Liver (tissue), 9 donors: ENCODE results near the gene CRIP1. TPM values are rescaled to one million over a fixed set of nuclear protein-coding genes. Genes with fewer than 3 reads are reported as not detected.

Experiments used
- DNase-seq: peaks from one replicate; pipeline ENCODE4 v3.0.0-alpha.2; 2017; ENCODE audit warnings: low spot score
- H3K27ac ChIP-seq, 2 donors: one replicate each; pipeline ENCODE4 v1.7.0; 2013; ENCODE audit warnings: inconsistent platforms in 2 of 2, low read length in 2 of 2, control low read depth in 1 of 2, low read depth in 1 of 2, mild to moderate bottlenecking in 1 of 2
- H3K27me3 ChIP-seq, 4 donors: one replicate each; pipeline versions ENCODE4 v1.6.1 to v1.7.0; 2013; ENCODE audit warnings: low read length in 3 of 4, inconsistent platforms in 1 of 4, mild to moderate bottlenecking in 1 of 4, moderate library complexity in 1 of 4; ENCODE audit not compliant: control insufficient read depth in 4 of 4, insufficient read depth in 4 of 4
- H3K36me3 ChIP-seq, 4 donors: one replicate each; pipeline versions ENCODE4 v1.6.1 to v1.7.0; 2013; ENCODE audit warnings: low read length in 3 of 4, mild to moderate bottlenecking in 3 of 4, low read depth in 1 of 4, moderate library complexity in 1 of 4; ENCODE audit not compliant: control insufficient read depth in 4 of 4, insufficient read depth in 3 of 4
- H3K4me1 ChIP-seq, 4 donors: one replicate each; pipeline versions ENCODE4 v1.6.1 to v1.7.0; 2013; ENCODE audit warnings: low read length in 3 of 4, mild to moderate bottlenecking in 3 of 4, moderate library complexity in 1 of 4; ENCODE audit not compliant: control insufficient read depth in 4 of 4, insufficient read depth in 4 of 4
- H3K4me3 ChIP-seq, 3 donors: one replicate each; pipeline versions ENCODE4 v1.6.1 to v1.7.0; 2013; ENCODE audit warnings: low read length in 3 of 3, control low read depth in 1 of 3, low read depth in 1 of 3, mild to moderate bottlenecking in 1 of 3
- H3K9ac ChIP-seq, 2 donors: one replicate each; pipeline ENCODE4 v1.7.0; 2013; ENCODE audit warnings: low read length in 2 of 2, mild to moderate bottlenecking in 2 of 2, moderate library complexity in 2 of 2, control low read depth in 1 of 2, low read depth in 1 of 2
- H3K9me3 ChIP-seq, 4 donors: one replicate each; pipeline versions ENCODE4 v1.6.1 to v1.7.0; 2013; ENCODE audit warnings: low read length in 3 of 4; ENCODE audit not compliant: control insufficient read depth in 4 of 4
- FOXA2 ChIP-seq: IDR thresholded peaks from 2 replicates; pipeline ENCODE4 v1.6.1; 2016; ENCODE audit warnings: antibody characterized with exemption
- GABPA ChIP-seq, 2 donors: IDR thresholded peaks in 1 of 2; conservative IDR thresholded peaks in 1 of 2; 2 replicates each; pipeline ENCODE4 v1.6.1; 2016; ENCODE audit warnings: antibody characterized with exemption in 2 of 2, mild to moderate bottlenecking in 1 of 2, moderate library complexity in 1 of 2
- HNF4A ChIP-seq, 2 donors: conservative IDR thresholded peaks; 2 replicates each; pipeline ENCODE4 v1.6.1; 2016; ENCODE audit warnings: antibody characterized with exemption in 2 of 2, mild to moderate bottlenecking in 2 of 2
- HNF4G ChIP-seq: IDR thresholded peaks from 2 replicates; pipeline ENCODE4 v1.6.1; 2016; ENCODE audit warnings: antibody characterized with exemption
- NR2F2 ChIP-seq: IDR thresholded peaks from 2 replicates; pipeline ENCODE4 v1.6.1; 2016; ENCODE audit warnings: antibody characterized with exemption
- RAD21 ChIP-seq, 2 donors: IDR thresholded peaks; 2 replicates each; pipeline ENCODE4 v1.6.1; 2016; ENCODE audit warnings: antibody characterized with exemption in 2 of 2, mild to moderate bottlenecking in 2 of 2
- RXRA ChIP-seq, 2 donors: IDR thresholded peaks; 2 replicates each; pipeline ENCODE4 v1.6.1; 2017 to 2018; ENCODE audit warnings: antibody characterized with exemption in 2 of 2, mild to moderate bottlenecking in 1 of 2
- SP1 ChIP-seq: IDR thresholded peaks from 2 replicates; pipeline ENCODE4 v1.6.1; 2018; ENCODE audit warnings: antibody characterized with exemption, mild to moderate bottlenecking
- TAF1 ChIP-seq: conservative IDR thresholded peaks from 2 replicates; pipeline ENCODE4 v1.6.1; 2016; ENCODE audit warnings: antibody characterized with exemption, mild to moderate bottlenecking
- YY1 ChIP-seq: IDR thresholded peaks from 2 replicates; pipeline ENCODE4 v1.6.1; 2016; ENCODE audit warnings: antibody characterized with exemption, mild to moderate bottlenecking
- WGBS: extraction: QIAGEN DNeasy Blood & Tissue Kit; methylation state at CpG from one replicate; pipeline ENCODE4 v1.1.7; 2013; 5-methylcytosine and 5-hydroxymethylcytosine counted together
- polyA plus RNA-seq, 2 donors: library from polyadenylated mRNA; stranded (reverse) in 1 of 2; unstranded in 1 of 2; fragments of 200-250 nt in 1 of 2; fragments of >200 nt in 1 of 2; fragmentation: Nextera tagmentation in 1 of 2; extraction: Ambion mirVana in 1 of 2; gene quantifications; one replicate each; pipeline versions ENCODE4 v1.2.1 to v1.2.3, GENCODE V29; 2013 to 2015
- total RNA-seq, 2 donors: library from RNA; depleted of rRNA; stranded (reverse); fragments of >200 nt; gene quantifications; one replicate each; pipeline ENCODE4 v1.2.3, GENCODE V29; 2014
- TF ChIP-seq, protein P1 (sequence below): IDR thresholded peaks from 2 replicates; pipeline ENCODE4 v1.6.1; 2016; ENCODE audit warnings: antibody characterized with exemption
- TF ChIP-seq, protein P2 (sequence below): IDR thresholded peaks from 2 replicates; pipeline ENCODE4 v1.6.1; 2016; ENCODE audit warnings: antibody characterized with exemption
- TF ChIP-seq, protein P3 (sequence below): IDR thresholded peaks from 2 replicates; pipeline ENCODE4 v1.6.1; 2016; ENCODE audit warnings: antibody characterized with exemption, mild to moderate bottlenecking
- TF ChIP-seq, protein P4 (sequence below): fragments of 150-350 bp; IDR thresholded peaks from 2 replicates; pipeline ENCODE4 v1.5.1; 2017; ENCODE audit warnings: improper control_type of control experiment, low read depth, low read length; ENCODE audit not compliant: missing input control
- TF ChIP-seq, protein P5 (sequence below): IDR thresholded peaks from 2 replicates; pipeline ENCODE4 v1.6.1; 2016; ENCODE audit warnings: antibody characterized with exemption
- donor health status: healthy.
- donor health status: healthy.
- donor health status: healthy.
- donor health status: healthy.
- donor health status: healthy.

Gene CRIP1
- total and polyA plus RNA-seq, 4 donors = 1.4 to 11.4 (median 3.9) TPM

DNA sequence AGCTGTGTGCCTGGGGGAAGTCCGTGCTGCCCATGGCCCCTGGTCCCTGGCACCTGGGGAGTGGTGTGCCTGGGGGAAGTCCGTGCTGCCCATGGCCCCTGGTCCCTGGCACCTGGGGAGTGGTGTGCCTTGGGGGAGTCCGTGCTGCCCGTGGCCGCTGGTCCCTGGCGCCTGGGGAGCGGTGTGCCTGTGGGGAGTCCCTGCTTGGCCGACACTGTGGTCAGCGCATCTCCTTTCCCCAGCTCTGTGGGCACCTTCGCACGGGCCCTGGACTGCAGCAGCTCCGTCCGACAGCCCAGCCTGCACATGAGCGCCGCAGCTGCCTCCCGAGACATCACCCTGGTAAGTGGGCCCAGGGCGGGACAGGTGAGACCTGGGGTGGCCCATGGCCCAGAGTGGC, 26.6 kb upstream of the CRIP1 start:
- no peaks in the 10 kb centered on the region for H3K4me1 ChIP-seq
- H3K27ac ChIP-seq = no peak overlapping the region
- H3K9me3 ChIP-seq = no peaks in the 10 kb centered on the region
- H3K9ac ChIP-seq = no peak overlapping the region
- H3K4me3 ChIP-seq = no peak overlapping the region
- DNase-seq = no peak
- no peaks in the 10 kb centered on the region for H3K27me3 ChIP-seq
- peaks cover 8 to 58% (median 29%) of the 10 kb centered on the region in 4 donors for H3K36me3 ChIP-seq
- 97% methylated on average over 17 of the region's 17 CpGs for WGBS
- TF ChIP-seq, protein P1, sequence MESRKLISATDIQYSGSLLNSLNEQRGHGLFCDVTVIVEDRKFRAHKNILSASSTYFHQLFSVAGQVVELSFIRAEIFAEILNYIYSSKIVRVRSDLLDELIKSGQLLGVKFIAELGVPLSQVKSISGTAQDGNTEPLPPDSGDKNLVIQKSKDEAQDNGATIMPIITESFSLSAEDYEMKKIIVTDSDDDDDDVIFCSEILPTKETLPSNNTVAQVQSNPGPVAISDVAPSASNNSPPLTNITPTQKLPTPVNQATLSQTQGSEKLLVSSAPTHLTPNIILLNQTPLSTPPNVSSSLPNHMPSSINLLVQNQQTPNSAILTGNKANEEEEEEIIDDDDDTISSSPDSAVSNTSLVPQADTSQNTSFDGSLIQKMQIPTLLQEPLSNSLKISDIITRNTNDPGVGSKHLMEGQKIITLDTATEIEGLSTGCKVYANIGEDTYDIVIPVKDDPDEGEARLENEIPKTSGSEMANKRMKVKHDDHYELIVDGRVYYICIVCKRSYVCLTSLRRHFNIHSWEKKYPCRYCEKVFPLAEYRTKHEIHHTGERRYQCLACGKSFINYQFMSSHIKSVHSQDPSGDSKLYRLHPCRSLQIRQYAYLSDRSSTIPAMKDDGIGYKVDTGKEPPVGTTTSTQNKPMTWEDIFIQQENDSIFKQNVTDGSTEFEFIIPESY = no peak
- TF ChIP-seq, protein P2, sequence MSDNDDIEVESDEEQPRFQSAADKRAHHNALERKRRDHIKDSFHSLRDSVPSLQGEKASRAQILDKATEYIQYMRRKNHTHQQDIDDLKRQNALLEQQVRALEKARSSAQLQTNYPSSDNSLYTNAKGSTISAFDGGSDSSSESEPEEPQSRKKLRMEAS = no peak
- TF ChIP-seq TAF1 = no peak
- TF ChIP-seq, protein P3, sequence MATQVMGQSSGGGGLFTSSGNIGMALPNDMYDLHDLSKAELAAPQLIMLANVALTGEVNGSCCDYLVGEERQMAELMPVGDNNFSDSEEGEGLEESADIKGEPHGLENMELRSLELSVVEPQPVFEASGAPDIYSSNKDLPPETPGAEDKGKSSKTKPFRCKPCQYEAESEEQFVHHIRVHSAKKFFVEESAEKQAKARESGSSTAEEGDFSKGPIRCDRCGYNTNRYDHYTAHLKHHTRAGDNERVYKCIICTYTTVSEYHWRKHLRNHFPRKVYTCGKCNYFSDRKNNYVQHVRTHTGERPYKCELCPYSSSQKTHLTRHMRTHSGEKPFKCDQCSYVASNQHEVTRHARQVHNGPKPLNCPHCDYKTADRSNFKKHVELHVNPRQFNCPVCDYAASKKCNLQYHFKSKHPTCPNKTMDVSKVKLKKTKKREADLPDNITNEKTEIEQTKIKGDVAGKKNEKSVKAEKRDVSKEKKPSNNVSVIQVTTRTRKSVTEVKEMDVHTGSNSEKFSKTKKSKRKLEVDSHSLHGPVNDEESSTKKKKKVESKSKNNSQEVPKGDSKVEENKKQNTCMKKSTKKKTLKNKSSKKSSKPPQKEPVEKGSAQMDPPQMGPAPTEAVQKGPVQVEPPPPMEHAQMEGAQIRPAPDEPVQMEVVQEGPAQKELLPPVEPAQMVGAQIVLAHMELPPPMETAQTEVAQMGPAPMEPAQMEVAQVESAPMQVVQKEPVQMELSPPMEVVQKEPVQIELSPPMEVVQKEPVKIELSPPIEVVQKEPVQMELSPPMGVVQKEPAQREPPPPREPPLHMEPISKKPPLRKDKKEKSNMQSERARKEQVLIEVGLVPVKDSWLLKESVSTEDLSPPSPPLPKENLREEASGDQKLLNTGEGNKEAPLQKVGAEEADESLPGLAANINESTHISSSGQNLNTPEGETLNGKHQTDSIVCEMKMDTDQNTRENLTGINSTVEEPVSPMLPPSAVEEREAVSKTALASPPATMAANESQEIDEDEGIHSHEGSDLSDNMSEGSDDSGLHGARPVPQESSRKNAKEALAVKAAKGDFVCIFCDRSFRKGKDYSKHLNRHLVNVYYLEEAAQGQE = no peak
- no peak for TF ChIP-seq RAD21 (IDR thresholded peaks at IDR 0.05)
- TF ChIP-seq NR2F2 = no peak
- TF ChIP-seq, protein P4, sequence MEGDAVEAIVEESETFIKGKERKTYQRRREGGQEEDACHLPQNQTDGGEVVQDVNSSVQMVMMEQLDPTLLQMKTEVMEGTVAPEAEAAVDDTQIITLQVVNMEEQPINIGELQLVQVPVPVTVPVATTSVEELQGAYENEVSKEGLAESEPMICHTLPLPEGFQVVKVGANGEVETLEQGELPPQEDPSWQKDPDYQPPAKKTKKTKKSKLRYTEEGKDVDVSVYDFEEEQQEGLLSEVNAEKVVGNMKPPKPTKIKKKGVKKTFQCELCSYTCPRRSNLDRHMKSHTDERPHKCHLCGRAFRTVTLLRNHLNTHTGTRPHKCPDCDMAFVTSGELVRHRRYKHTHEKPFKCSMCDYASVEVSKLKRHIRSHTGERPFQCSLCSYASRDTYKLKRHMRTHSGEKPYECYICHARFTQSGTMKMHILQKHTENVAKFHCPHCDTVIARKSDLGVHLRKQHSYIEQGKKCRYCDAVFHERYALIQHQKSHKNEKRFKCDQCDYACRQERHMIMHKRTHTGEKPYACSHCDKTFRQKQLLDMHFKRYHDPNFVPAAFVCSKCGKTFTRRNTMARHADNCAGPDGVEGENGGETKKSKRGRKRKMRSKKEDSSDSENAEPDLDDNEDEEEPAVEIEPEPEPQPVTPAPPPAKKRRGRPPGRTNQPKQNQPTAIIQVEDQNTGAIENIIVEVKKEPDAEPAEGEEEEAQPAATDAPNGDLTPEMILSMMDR = no peak
- no peak for TF ChIP-seq SP1
- TF ChIP-seq RXRA (IDR thresholded peaks at IDR 0.05) = no peak

DNA sequence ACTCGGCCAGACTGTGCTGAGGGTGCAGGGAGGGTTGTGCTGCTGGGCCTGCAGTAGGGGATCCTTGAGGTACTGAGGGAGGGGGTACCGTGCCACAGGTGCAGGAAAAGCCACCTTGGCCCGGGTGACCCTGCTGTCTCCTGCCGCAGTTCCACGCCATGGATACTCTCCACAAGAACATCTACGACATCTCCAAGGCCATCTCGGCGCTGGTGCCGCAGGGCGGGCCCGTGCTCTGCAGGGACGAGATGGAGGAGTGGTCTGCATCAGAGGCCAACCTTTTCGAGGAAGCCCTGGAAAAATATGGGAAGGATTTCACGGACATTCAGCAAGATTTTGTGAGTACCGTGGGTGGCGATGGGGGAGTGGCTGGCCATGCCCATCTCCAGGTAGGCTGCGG, 26.1 kb upstream of the CRIP1 start:
- no peak overlapping the region for H3K4me3 ChIP-seq
- TF ChIP-seq, protein P5, sequence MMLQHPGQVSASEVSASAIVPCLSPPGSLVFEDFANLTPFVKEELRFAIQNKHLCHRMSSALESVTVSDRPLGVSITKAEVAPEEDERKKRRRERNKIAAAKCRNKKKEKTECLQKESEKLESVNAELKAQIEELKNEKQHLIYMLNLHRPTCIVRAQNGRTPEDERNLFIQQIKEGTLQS = no peak
- no peak for TF ChIP-seq TAF1
- TF ChIP-seq YY1 = no peak
- TF ChIP-seq, protein P1 = no peak
- TF ChIP-seq, protein P2 = no peak
- no peak for TF ChIP-seq NR2F2
- no peak for TF ChIP-seq HNF4A (conservative IDR thresholded peaks at IDR 0.05)
- no peak for TF ChIP-seq FOXA2
- no peak for TF ChIP-seq RXRA (IDR thresholded peaks at IDR 0.05)
- no peak for TF ChIP-seq HNF4G
- TF ChIP-seq, protein P3 = no peak
- no peak for TF ChIP-seq SP1
- TF ChIP-seq GABPA (IDR thresholded peaks at IDR 0.05 in 1 of 2, conservative IDR thresholded peaks at IDR 0.05 in 1 of 2) = no peak
- H3K9me3 ChIP-seq = no peaks in the 10 kb centered on the region
- no peak overlapping the region for H3K27ac ChIP-seq
- H3K27me3 ChIP-seq = no peaks in the 10 kb centered on the region
- H3K9ac ChIP-seq = no peak overlapping the region
- peaks cover 8 to 59% (median 28%) of the 10 kb centered on the region in 4 donors for H3K36me3 ChIP-seq
- H3K4me1 ChIP-seq = no peaks in the 10 kb centered on the region
- DNase-seq = no peak
- 96% methylated on average over 17 of the region's 17 CpGs for WGBS
